AG04450 (cell line): Measurements from ENCODE around the gene KRT78. TPM values are rescaled to one million over a fixed set of nuclear protein-coding genes. Genes with fewer than 3 reads are reported as not detected.

Experiments
- CTCF ChIA-PET: fragments of 300-600, 350-600 bp; formaldehyde crosslinking; extraction: SDS; loops from one replicate; lab custom pipeline; 2022; ENCODE audit warnings: antibody characterized with exemption, inconsistent platforms; lab: Charles Lee
- POLR2A ChIA-PET: fragments of 350-600 bp; formaldehyde crosslinking; extraction: SDS; loops from one replicate; lab custom pipeline; 2021; ENCODE audit warnings: antibody characterized with exemption, inconsistent platforms; lab: Yijun Ruan, JAX
- DNase-seq: peaks from one replicate; pipeline ENCODE4 v3.0.0-alpha.2; 2011; ENCODE audit warnings: low read depth, low spot score
- H3K27ac ChIP-seq: one replicate; pipeline ENCODE4 v1.5.1; 2012; ENCODE audit warnings: low read depth, low read length, control low read depth
- H3K27me3 ChIP-seq: one replicate; pipeline ENCODE4 v1.6.0; 2012; ENCODE audit warnings: low read length; ENCODE audit not compliant: control insufficient read depth, insufficient read depth
- H3K4me3 ChIP-seq: 2 replicates; pipeline ENCODE4 v1.5.1; 2011; ENCODE audit warnings: mild to moderate bottlenecking, low read depth, low read length, control low read depth
- H3K9me3 ChIP-seq: 2 replicates; pipeline ENCODE4 v1.5.1; 2012; ENCODE audit warnings: low read length; ENCODE audit not compliant: control insufficient read depth, insufficient read depth
- polyA plus RNA-seq: library from polyadenylated mRNA; depleted of rRNA; stranded (reverse); fragments of >200 nt; gene quantifications from 2 replicates; pipeline ENCODE4 v1.2.3, GENCODE V29; 2011
- TF ChIP-seq, protein P1 (sequence below): IDR thresholded peaks from 2 replicates; pipeline ENCODE4 v1.5.1; 2011; ENCODE audit warnings: low read depth, low read length, control low read depth, inconsistent platforms

Gene KRT78
- polyA plus RNA-seq, 1 experiment: not detected

DNA sequence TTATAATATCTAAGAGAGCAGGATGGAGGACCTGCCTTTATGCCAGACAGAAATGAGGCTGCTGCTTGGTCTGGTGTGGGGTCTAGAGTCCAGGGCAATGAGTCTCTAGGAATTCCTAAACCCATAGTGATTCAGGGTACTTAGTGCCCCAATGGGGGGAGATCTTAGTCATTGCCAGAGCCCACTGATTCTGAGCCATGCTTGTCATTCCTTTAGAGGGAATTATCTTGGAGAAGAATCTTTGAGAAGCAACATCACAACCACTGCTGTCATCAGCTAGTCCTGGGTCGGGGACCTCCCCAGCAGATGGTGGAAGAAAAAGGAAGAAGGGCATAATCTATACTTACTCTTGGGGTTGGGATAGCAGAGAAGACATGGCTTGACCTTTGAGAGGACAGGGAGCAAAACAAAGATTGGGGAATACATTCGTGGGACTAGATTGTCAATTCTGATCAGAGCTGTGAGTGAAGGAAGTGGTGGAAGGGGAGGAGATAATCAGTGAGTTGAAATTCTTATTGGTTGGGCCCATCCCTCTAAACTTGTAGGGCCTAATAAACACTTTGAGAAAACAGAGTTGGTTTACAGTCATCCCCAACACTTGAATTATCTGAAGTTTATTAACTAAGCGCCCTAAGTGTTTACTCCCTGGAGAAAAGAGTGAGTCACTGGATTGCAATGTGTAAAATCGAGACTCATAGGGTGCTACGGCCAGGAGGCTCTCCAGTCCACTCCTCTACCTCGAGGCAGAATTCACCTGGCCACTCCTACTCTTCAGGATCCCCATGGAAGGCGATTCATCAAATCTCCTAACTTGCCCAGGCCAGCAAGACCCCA, 49.9 kb downstream of the KRT78 start:
- H3K27me3 ChIP-seq: peaks cover 3% of the 10 kb centered on the region
- TF ChIP-seq, protein P1, sequence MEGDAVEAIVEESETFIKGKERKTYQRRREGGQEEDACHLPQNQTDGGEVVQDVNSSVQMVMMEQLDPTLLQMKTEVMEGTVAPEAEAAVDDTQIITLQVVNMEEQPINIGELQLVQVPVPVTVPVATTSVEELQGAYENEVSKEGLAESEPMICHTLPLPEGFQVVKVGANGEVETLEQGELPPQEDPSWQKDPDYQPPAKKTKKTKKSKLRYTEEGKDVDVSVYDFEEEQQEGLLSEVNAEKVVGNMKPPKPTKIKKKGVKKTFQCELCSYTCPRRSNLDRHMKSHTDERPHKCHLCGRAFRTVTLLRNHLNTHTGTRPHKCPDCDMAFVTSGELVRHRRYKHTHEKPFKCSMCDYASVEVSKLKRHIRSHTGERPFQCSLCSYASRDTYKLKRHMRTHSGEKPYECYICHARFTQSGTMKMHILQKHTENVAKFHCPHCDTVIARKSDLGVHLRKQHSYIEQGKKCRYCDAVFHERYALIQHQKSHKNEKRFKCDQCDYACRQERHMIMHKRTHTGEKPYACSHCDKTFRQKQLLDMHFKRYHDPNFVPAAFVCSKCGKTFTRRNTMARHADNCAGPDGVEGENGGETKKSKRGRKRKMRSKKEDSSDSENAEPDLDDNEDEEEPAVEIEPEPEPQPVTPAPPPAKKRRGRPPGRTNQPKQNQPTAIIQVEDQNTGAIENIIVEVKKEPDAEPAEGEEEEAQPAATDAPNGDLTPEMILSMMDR: no peak
- H3K4me3 ChIP-seq: no peak overlapping the region
- DNase-seq: no peak
- no peak overlapping the region for H3K27ac ChIP-seq
- H3K9me3 ChIP-seq: no peaks in the 10 kb centered on the region; the same call in 1 of the 2 replicates
- ChIA-PET CTCF (interaction anchor here (1.2 kb wide), 1 partner anchor 67 kb away, joined by 4 read pairs; no protein-coding TSS in a partner anchor), POLR2A (no interaction called here)

DNA sequence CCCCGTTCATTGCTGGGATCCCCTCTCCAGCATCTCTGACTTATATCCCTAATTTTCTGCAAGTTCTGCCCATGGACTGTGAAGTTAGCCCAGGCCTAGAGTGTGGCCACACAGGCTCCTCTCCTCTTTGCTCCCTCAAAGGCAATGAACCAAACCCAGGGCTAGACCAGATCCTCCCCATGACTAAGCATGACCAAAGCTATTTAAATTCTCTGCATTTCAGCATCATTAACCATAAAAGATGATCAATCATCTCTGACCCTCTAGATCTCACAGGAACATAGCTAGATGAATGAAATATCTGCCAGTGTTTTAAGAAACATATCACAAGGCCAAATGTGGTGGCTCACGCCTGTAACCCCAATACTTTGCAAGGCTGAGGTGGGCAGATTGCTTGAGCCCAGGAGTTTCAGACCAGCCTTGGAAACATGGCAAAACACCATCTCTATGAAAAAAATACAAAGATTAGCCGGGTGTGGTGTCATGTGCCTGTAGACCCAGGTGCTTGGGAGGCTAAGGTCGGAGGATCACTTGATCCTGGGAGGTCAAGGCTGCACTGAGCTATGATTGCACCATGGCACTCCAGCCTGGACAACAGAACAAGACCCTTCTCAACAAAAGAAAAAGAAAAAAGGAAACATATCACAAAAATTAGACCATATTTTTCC, 50.7 kb downstream of the KRT78 start:
- CTCF ChIA-PET: interaction anchor here (1.2 kb wide), 1 partner anchor 68 kb away, joined by 4 read pairs; no protein-coding TSS in a partner anchor
- Histone ChIP-seq H3K4me3 (no peak overlapping the region), H3K9me3 (no peaks in the 10 kb centered on the region; the same call in 1 of the 2 replicates), H3K27ac (no peak overlapping the region), H3K27me3 (peaks cover 3% of the 10 kb centered on the region)
- TF ChIP-seq, protein P1: no peak
- POLR2A ChIA-PET: no interaction called here
- DNase-seq: no peak

DNA sequence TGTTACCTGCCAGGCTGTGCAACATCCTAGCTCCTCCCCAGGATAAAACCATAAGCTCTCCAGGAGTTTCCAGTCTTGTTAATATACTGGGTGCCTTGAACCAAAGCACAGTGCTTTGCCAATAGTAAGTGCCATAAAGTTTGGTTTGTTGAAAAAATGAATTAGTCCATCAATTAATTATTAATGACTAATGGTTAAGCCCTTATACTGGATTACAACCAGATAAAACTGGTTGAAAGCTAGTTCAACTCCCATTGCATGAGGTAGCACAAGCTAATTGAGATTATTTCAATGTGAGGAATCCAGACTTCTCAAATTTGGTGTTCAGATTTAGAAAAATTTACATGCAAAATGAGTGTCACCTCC, 51.3 kb downstream of the KRT78 start:
- H3K27me3 ChIP-seq: peaks cover 3% of the 10 kb centered on the region
- no peak for DNase-seq
- no peak overlapping the region for H3K27ac ChIP-seq
- ChIA-PET CTCF (interaction anchor here (1.2 kb wide), 1 partner anchor 68 kb away, joined by 4 read pairs; no protein-coding TSS in a partner anchor), POLR2A (no interaction called here)
- H3K4me3 ChIP-seq: no peak overlapping the region
- H3K9me3 ChIP-seq: no peaks in the 10 kb centered on the region; the same call in 1 of the 2 replicates
- TF ChIP-seq, protein P1: no peak

DNA sequence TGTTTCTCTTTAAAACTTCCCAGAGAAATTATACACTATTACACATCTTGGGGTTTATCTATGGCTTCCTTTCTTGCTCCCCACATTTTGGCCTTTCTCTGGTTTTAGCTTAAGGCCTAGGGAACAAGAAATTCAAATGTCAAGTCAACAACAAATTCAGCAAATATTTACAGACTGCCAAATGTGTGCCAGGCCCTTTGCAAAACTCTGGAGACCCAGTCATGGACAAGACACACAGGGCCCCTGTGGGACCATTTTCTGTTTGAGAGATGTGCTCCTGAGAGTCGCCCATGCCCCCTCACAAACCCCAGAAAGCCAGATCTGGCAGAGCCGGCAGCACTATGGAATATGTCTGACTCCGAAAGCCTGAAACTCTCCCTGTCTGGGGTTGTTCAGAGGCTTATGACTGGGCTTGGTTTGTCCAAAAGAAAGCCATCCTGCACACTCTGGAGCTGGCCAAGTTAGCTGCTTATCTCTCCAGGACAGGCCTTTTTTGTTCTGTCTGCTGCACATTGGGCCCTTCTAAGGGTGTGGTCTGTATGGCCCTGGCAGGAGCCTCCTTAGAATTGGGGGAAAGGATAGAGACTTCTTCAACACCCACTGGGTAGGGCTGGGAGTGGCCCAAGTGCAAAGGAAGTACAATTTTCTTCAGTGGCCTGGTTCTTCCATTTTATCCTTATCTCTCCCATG, 51.8 kb downstream of the KRT78 start:
- Histone ChIP-seq H3K9me3 (no peaks in the 10 kb centered on the region; the same call in 1 of the 2 replicates), H3K27me3 (peaks cover 3% of the 10 kb centered on the region), H3K27ac (no peak overlapping the region), H3K4me3 (no peak overlapping the region)
- TF ChIP-seq, protein P1: no peak
- CTCF ChIA-PET: no interaction called here
- POLR2A ChIA-PET: no interaction called here
- no peak for DNase-seq
